Astrocyte of the cerebellum (primary cell): ENCODE measurements around the gene PCGF1.

ENCODE experiments used
- DNase-seq: peaks from one replicate; pipeline ENCODE4 v3.0.0-alpha.2; 2011; ENCODE audit warnings: low read depth
- H3K4me3 ChIP-seq: 2 replicates; pipeline ENCODE4 v1.5.1; 2011; ENCODE audit warnings: mild to moderate bottlenecking, low read depth, low read length, moderate library complexity
- CTCF ChIP-seq: IDR thresholded peaks from 2 replicates; pipeline ENCODE4 v1.5.1; 2012; ENCODE audit warnings: low read length, low read depth, moderate library complexity, mild to moderate bottlenecking; ENCODE audit errors: missing control alignments
- in situ Hi-C: cut with HindIII; loops from 2 replicates; pipeline ENCODE4 v1.10.0; 2017; ENCODE audit warnings: low sequenced_read_pairs

PCGF1 gene

GRCh38 chr2:74532222-74532621 is 24.7 kb upstream of the PCGF1 start:
- no peak for TF ChIP-seq CTCF
- in situ Hi-C loops, result no loop called here
- H3K4me3 ChIP-seq, result no peak overlapping the region
- no peak for DNase-seq

- no peak for TF ChIP-seq CTCF
- H3K4me3 ChIP-seq, result no peak overlapping the region
- DNase-seq, result no peak
- in situ Hi-C loops, result no loop called here
Observed at GRCh38 chr2:74531666-74532065, 24.2 kb upstream of the PCGF1 start.

- TF ChIP-seq CTCF, result no peak
- in situ Hi-C loops, result no loop called here
- H3K4me3 ChIP-seq, result peak overlapping the region; percentile 99
- DNase-seq, result no peak
Observed at GRCh38 chr2:74530239-74531187, 23.0 kb upstream of the PCGF1 start.

GRCh38 chr2:74529357-74530238 is 22.1 kb upstream of the PCGF1 start, which contains the start of the genes AUP1 and HTRA2:
TSS of gene AUP1 (minus strand) at chr2:74529706. CDS start at chr2:74529629, 77 bp downstream.
TSS of gene HTRA2 (plus strand) at chr2:74529933. CDS start at chr2:74530007, 74 bp downstream.
- no peak for TF ChIP-seq CTCF
- peak; percentile 99 for DNase-seq
- H3K4me3 ChIP-seq, result peak within 1 kb of the TSS; percentile 99
- in situ Hi-C loops, result loop anchor here (5.0 kb wide), 1 partner anchor 92 kb away; no protein-coding TSS in a partner anchor

- in situ Hi-C loops, result loop anchor here (5.0 kb wide), 1 partner anchor 91 kb away; no protein-coding TSS in a partner anchor
Observed at GRCh38 chr2:74528600-74529356, 21.3 kb upstream of the PCGF1 start.

More at GRCh38 chr2:74528600-74529356, 21.3 kb upstream of the PCGF1 start:
- no peak for DNase-seq
- TF ChIP-seq CTCF, result no peak
- peak overlapping the region; percentile 99 for H3K4me3 ChIP-seq
